Measurements from ENCODE around the gene C11orf58. TPM values are rescaled to one million over a fixed set of nuclear protein-coding genes. Genes with fewer than 3 reads are reported as not detected.

The C11orf58 gene
- polyA plus RNA-seq, 10 donors, result 162 to 252 (median 189) TPM

- no peak for DNase-seq
These were observed 44.9 kb downstream of the C11orf58 start for GRCh38 chr11:16783321-16783801.

GRCh38 chr11:16784097-16784496 is 45.6 kb downstream of the C11orf58 start:
- DNase-seq, result no peak

DNA sequence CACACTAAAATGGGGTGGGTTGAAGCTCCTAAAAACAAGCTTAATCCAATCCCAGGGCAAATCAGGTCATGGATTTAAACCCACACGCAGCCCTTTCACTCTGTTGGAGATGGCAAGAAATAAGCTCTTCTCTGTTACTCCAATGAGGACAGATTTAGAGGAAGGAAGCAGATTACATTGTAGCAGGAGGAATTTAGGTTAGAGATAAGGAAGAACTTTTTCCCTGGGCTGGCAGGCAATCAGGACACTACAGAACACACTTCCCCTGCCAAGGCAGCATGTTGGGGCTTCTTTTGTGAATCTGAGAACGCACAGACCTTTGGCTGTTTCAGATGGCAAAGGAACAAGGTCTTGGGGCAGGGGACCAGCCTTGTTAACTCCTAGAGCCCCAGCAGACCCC is 46.2 kb downstream of the C11orf58 start:
- no peak for DNase-seq

- DNase-seq, result peak; percentile 68 to 81 (median 70)
These were observed 47.2 kb downstream of the C11orf58 start for GRCh38 chr11:16785520-16786128.

DNA sequence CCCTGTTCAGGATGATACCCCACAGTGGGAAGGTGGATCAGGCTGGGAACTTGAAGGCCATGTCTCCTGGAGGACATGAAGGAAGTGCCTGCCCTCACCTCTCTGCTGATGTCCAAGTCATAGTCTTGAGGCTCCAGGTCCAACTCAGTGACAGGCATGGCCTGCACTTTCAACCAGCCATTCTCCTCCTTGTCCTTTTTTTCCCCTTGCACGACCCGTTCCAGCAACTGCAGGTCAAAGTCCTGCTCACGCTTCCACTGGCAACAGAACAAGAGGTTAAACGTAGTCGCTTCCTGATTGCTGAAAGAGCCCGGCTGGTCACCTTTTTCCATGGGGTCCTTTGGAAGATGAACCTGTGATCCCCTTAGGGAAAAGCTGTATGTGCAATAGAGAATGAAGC is 47.7 kb downstream of the C11orf58 start:
- DNase-seq, result no peak

DNA sequence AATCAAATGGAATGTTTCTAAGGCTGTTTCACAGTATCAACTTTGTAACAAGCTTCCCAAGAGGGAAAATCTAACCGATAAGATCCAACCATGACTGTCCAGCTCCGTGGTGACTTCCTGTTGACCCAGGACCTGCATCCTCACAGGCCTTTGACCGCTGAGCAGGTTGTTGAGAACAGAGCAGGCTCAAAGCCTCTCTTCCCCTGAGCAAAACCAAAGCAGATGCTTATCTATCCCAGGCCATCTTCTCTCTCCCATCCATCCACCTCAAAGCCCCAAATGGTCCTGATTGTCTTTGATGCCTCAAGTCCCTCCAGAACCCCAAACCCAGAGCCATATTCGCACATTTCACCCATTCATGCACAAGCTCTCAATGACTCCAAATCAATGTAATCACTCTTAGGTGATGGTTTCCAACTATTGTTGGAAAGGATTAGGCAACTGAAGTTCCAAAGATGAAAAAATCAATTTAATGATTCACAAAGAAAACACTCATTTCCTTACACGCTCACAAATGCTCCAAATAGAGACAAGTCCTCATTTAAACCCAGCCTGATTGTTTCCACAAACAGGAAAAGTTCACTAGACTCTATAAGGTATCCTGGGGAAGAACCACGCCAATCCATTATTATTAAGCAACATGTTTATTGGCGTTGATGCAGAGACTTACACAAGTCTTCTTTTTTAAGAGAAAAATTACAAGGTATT is 48.7 kb downstream of the C11orf58 start:
- no peak for DNase-seq

DNA sequence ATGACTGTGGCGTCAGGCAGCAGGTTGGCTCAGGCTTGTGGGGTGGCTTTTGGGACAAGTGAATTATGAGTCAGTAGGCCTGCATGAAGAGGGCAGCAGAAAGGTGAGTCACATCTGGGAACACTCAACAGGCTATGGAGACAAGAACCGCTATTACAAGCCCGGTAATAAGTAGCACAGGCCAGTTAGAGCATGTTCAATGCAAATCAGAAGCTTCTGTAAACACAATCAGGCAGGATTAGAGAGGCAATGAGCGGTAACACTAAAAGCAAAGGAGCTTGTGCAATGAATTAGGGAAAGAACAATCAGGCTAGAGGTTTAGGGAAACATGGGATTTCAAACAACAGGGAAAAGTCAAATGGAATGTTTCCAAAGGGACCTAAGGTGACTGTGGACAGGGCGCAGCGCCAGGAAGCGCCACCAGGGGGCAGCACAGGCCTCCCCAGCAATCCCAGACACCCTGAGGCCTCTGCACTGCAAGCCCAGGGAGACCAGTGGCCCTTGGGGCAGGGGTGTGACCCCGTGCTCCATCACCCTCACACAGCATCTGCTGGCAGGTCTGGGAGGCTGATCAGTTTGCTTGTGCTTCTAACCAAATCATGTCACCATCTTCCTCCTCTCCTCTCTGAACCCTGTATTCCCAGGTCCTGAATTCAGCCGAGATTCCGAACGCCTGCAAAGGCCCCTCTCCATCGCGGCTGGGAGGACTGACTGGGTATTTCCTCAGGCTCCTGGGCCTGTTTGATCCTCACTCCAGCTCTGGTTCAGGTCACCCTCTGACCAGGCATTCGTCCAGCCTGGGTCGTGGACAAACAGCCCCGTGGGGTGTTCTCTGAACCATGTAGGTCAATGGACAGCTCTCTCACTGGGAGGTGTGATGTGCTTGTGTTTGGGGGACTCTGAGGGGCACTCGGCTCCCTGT is 50.0 kb downstream of the C11orf58 start:
- peak in 2 of 3 donors; percentile 64 to 75 for DNase-seq

GRCh38 chr11:16789063-16789420 is 50.6 kb downstream of the C11orf58 start:
- DNase-seq, result no peak

GRCh38 chr11:16789560-16790485 is 51.4 kb downstream of the C11orf58 start:
- no peak for DNase-seq

- DNase-seq, result no peak
These were observed 52.2 kb downstream of the C11orf58 start for GRCh38 chr11:16790486-16791190.

- peak in 2 of 3 donors; percentile 38 to 83 for DNase-seq
These were observed 52.9 kb downstream of the C11orf58 start for GRCh38 chr11:16791191-16791961.

GRCh38 chr11:16792426-16792825 is 54.0 kb downstream of the C11orf58 start:
- DNase-seq, result no peak

DNA sequence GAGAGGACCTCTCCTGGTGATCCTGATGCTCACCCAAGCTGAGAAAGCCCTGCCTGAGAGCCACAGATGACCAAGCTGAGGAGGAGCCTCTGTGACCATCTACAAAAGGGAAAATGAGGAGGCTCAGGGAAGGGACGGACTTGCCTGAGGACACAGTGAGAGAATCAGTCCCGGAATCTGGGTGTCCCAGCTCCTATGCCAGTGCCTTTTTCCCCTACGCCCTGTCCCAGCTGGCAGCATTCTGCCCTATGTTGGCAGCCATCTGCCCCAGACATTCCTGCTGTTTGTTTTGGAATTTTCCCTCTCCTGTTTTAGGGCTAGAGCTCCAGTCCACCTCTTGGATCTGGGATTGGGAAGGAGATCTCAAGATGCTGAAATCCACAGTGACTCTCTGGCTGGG is 54.6 kb downstream of the C11orf58 start:
- DNase-seq, result no peak

DNA sequence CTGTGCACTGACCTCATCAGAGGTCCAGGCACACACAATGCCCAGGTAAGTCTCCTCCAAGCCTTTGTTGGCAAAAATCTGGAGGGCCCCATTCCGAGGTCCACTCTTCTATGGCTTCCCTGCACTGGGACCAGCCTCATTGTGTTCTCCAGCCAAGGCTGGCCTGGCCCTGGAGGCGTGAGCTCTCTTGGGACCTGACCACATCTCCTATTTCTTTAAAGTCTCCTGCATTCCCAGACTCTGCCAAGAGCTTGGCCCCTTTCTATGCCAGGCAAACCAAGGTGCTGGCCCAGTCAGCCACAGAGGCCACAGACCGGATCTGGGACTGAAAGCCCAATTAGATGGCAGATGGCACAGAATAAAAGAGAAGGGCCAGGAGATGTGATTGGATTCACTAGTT is 55.1 kb downstream of the C11orf58 start:
- no peak for DNase-seq

DNA sequence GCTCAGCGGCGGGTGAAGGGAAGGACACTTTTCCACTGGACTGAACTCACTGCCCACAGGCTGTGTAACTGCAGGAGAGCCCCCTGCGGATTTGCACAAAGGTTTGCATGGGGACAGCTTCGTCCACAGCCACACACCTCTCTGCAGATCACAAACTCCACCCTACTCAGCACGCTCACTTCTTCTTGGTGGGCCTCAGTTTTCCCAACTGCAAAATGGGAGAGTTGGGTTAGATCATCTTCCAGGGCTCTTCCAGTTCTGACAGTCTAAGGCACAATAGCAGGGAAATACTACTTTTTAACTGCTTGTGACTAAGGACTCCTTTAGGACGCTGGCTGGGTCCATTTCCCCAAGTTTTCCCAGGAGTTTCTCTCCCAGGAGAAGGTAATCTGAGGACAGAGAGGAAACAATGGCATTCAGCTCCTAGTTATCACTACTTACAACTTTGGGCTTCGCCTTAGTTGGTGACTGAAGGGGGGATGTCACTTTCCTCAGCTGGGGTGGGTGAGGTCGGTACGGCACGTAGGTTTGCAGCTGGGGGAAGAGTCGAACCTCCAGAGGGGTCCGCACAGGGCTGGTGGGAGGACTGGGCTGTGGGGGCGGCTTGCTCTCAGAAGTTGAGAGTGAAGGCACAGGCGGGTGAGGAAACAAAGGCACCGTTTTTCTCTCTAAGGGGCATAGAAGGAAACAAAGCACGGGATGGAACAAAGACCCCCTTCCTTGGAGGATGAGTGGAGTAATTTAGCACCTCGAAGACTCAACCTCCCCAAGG is 55.8 kb downstream of the C11orf58 start:
- no peak for DNase-seq

- no peak for DNase-seq
These were observed 56.7 kb downstream of the C11orf58 start for GRCh38 chr11:16795146-16795545.

DNA sequence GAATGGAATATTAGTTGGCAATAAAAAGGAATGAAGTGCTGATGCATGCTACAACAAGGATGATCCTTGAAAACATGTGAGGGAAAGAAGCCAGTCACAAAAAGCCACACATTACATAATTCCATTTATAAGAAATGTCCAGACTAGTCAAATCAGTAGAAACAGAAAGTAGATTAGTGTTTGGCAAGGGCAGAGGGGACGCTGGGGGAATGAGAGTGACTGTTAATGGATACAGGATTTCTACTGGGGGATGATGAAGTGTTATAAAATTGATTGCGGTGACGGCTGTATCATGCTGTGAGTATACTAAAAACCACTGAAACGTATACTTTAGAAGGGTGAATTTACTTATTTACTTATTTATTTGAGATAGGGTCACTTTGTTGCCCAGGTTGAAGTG is 57.9 kb downstream of the C11orf58 start:
- DNase-seq, result no peak

GRCh38 chr11:16797776-16798175 is 59.3 kb downstream of the C11orf58 start:
- no peak for DNase-seq

- no peak for DNase-seq
These were observed 60.8 kb downstream of the C11orf58 start for GRCh38 chr11:16799221-16799620.

All from muscle of back (tissue), 11 donors.